K562 (cell line): ENCODE measurements around the gene CLC.

Experiments
- ARID1B ChIP-seq: fragments of 450-650 bp; IDR thresholded peaks from 2 replicates; pipeline ENCODE4 v1.6.1; 2016; ENCODE audit warnings: antibody characterized with exemption, mild to moderate bottlenecking, inconsistent platforms
- ARID2 ChIP-seq: fragments of 450-650 bp; IDR thresholded peaks from 2 replicates; pipeline ENCODE4 v1.6.1; 2017; ENCODE audit warnings: antibody characterized with exemption, mild to moderate bottlenecking
- BRF1 ChIP-seq: IDR thresholded peaks from 3 replicates; pipeline ENCODE4 v1.6.1; 2011; ENCODE audit warnings: borderline replicate concordance, mild to moderate bottlenecking; ENCODE audit not compliant: insufficient read length; ENCODE audit errors: extremely low read depth
- FOXM1 ChIP-seq, 2 experiments: fragments of 450-650 bp in 1 of 2; sonication (generic) in 1 of 2; formaldehyde crosslinking in 1 of 2; IDR thresholded peaks; 2 replicates each; pipeline versions ENCODE4 v1.6.1 to v1.9.0; 2017 to 2022; ENCODE audit warnings: low read depth in 2 of 2, mild to moderate bottlenecking in 2 of 2, missing genetic modification reagents in 1 of 2, moderate library complexity in 1 of 2
- MTA1 ChIP-seq: fragments of 450-650 bp; IDR thresholded peaks from 2 replicates; pipeline ENCODE4 v1.6.1; 2017; ENCODE audit warnings: borderline replicate concordance
- MYNN ChIP-seq, 2 experiments: sonication (generic); formaldehyde crosslinking in 1 of 2; IDR thresholded peaks; 2 replicates each; pipeline versions ENCODE4 v1.5.0 to v1.6.1; 2016 to 2020; ENCODE audit warnings: antibody characterized with exemption in 1 of 2, missing genetic modification reagents in 1 of 2
- POLR2A ChIP-seq: fragments of 450-650 bp; conservative IDR thresholded peaks from 2 replicates; pipeline ENCODE4 v1.6.1; 2016
- RUNX1 ChIP-seq: sonication (generic); IDR thresholded peaks from 2 replicates; pipeline ENCODE4 v1.6.1; 2016; ENCODE audit warnings: antibody characterized with exemption, low read depth
- SREBF2 ChIP-seq: sonication (generic); formaldehyde crosslinking; IDR thresholded peaks from 2 replicates; pipeline ENCODE4 v1.4.0; 2020; ENCODE audit warnings: mild to moderate bottlenecking, missing genetic modification reagents
- YY1 ChIP-seq, 3 experiments: IDR thresholded peaks; 2 replicates each; pipeline ENCODE4 v1.6.1; 2011; ENCODE audit warnings: low read length in 2 of 3, mild to moderate bottlenecking in 2 of 3, moderate library complexity in 2 of 3, borderline replicate concordance in 1 of 3, control low read depth in 1 of 3, low read depth in 1 of 3; ENCODE audit not compliant: insufficient read depth in 3 of 3, insufficient replicate concordance in 2 of 3, control insufficient read depth in 1 of 3, insufficient read length in 1 of 3; ENCODE audit errors: extremely low read depth in 1 of 3
- ZC3H4 ChIP-seq: sonication (generic); formaldehyde crosslinking; IDR thresholded peaks from 2 replicates; pipeline ENCODE4 v1.9.0; 2021; ENCODE audit warnings: missing genetic modification reagents, borderline replicate concordance
- ZNF134 ChIP-seq: fragments of 250-450 bp; sonication (Bioruptor Pico); conservative IDR thresholded peaks from 2 replicates; pipeline ENCODE4 v1.4.0; 2020
- ZNF354B ChIP-seq: fragments of 250-450 bp; sonication (Bioruptor Pico); IDR thresholded peaks from 2 replicates; pipeline ENCODE4 v1.4.0; 2020
- TF ChIP-seq, protein P1 (sequence below): sonication (generic); formaldehyde crosslinking; IDR thresholded peaks from 2 replicates; pipeline ENCODE4 v1.8.1; 2023; ENCODE audit warnings: missing genetic modification reagents, mild to moderate bottlenecking, borderline replicate concordance

DNA sequence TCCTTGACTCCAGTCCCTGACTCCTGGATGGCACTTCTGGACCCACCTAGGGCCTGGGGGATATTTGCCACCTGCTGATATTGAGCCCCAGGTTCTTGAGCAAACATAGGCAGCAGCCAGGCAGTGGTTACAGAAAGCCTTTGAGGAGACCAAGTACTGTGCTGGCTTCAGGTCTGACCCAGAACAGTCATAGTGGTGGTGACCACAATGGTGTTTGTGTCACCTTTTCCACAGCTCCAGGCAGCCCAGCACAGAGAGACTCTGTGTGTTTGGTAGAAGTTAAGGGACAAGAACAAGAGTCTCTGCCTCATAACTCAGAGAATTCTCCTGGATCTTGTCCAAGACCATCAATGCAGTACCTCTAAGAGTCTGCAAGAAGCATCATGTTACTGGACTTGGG is 14.6 kb upstream of the CLC start:
- TF ChIP-seq POLR2A: no peak
- TF ChIP-seq RUNX1: no peak
- TF ChIP-seq ZNF354B (CRISPR knock-in tag): no peak
- TF ChIP-seq YY1 (IDR thresholded peaks at IDR 0.05; ENCODE audit: borderline replicate concordance in 1 of 3, control insufficient read depth in 1 of 3, extremely low read depth in 1 of 3, insufficient read depth in 3 of 3, insufficient read length in 1 of 3, insufficient replicate concordance in 2 of 3, low read depth in 1 of 3, low read length in 2 of 3): no peak
- no peak for TF ChIP-seq BRF1
- no peak for TF ChIP-seq SREBF2
- TF ChIP-seq FOXM1 (IDR thresholded peaks at IDR 0.05; ENCODE audit: low read depth): no peak
- no peak for TF ChIP-seq FOXM1 (CRISPR knock-in tag; IDR thresholded peaks at IDR 0.05; ENCODE audit: low read depth)
- TF ChIP-seq ARID2: no peak
- TF ChIP-seq MYNN (IDR thresholded peaks at IDR 0.05): no peak
- TF ChIP-seq MYNN (CRISPR knock-in tag; IDR thresholded peaks at IDR 0.05): no peak
- TF ChIP-seq MTA1: no peak
- no peak for TF ChIP-seq ARID1B
- TF ChIP-seq, protein P1, sequence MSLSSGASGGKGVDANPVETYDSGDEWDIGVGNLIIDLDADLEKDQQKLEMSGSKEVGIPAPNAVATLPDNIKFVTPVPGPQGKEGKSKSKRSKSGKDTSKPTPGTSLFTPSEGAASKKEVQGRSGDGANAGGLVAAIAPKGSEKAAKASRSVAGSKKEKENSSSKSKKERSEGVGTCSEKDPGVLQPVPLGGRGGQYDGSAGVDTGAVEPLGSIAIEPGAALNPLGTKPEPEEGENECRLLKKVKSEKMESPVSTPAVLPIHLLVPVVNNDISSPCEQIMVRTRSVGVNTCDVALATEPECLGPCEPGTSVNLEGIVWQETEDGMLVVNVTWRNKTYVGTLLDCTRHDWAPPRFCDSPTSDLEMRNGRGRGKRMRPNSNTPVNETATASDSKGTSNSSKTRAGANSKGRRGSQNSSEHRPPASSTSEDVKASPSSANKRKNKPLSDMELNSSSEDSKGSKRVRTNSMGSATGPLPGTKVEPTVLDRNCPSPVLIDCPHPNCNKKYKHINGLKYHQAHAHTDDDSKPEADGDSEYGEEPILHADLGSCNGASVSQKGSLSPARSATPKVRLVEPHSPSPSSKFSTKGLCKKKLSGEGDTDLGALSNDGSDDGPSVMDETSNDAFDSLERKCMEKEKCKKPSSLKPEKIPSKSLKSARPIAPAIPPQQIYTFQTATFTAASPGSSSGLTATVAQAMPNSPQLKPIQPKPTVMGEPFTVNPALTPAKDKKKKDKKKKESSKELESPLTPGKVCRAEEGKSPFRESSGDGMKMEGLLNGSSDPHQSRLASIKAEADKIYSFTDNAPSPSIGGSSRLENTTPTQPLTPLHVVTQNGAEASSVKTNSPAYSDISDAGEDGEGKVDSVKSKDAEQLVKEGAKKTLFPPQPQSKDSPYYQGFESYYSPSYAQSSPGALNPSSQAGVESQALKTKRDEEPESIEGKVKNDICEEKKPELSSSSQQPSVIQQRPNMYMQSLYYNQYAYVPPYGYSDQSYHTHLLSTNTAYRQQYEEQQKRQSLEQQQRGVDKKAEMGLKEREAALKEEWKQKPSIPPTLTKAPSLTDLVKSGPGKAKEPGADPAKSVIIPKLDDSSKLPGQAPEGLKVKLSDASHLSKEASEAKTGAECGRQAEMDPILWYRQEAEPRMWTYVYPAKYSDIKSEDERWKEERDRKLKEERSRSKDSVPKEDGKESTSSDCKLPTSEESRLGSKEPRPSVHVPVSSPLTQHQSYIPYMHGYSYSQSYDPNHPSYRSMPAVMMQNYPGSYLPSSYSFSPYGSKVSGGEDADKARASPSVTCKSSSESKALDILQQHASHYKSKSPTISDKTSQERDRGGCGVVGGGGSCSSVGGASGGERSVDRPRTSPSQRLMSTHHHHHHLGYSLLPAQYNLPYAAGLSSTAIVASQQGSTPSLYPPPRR (CRISPR knock-in tag): no peak
- TF ChIP-seq ZC3H4 (CRISPR knock-in tag): no peak
- TF ChIP-seq ZNF134 (CRISPR knock-in tag): no peak
